A673 (cell line): ENCODE results near the gene MEGF6.

Experiments
- EZH2 ChIP-seq: fragments of 200-600 bp; sonication (generic); IDR thresholded peaks from 2 replicates; pipeline ENCODE4 v1.6.1; 2017; ENCODE audit warnings: borderline replicate concordance, low read depth, mild to moderate bottlenecking, mixed read lengths, antibody characterized with exemption, low read length; ENCODE audit not compliant: poor library complexity, severe bottlenecking
- TF ChIP-seq, protein P1 (sequence below): fragments of 300-800, 200-600 bp; sonication (generic); conservative IDR thresholded peaks from 2 replicates; pipeline ENCODE4 v1.5.1; 2017; ENCODE audit warnings: low read depth, mild to moderate bottlenecking, antibody characterized with exemption, low read length, moderate library complexity, mixed read lengths

GRCh38 chr1:3604468-3604974 is 6.8 kb downstream of the MEGF6 start:
- TF ChIP-seq, protein P1, sequence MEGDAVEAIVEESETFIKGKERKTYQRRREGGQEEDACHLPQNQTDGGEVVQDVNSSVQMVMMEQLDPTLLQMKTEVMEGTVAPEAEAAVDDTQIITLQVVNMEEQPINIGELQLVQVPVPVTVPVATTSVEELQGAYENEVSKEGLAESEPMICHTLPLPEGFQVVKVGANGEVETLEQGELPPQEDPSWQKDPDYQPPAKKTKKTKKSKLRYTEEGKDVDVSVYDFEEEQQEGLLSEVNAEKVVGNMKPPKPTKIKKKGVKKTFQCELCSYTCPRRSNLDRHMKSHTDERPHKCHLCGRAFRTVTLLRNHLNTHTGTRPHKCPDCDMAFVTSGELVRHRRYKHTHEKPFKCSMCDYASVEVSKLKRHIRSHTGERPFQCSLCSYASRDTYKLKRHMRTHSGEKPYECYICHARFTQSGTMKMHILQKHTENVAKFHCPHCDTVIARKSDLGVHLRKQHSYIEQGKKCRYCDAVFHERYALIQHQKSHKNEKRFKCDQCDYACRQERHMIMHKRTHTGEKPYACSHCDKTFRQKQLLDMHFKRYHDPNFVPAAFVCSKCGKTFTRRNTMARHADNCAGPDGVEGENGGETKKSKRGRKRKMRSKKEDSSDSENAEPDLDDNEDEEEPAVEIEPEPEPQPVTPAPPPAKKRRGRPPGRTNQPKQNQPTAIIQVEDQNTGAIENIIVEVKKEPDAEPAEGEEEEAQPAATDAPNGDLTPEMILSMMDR = no peak
- TF ChIP-seq EZH2 = no peak
